GM18502 (cell line): ENCODE data around the gene ZHX3.

Experiments used
- ATAC-seq: cut with Tn5 transposase; IDR thresholded peaks from one replicate; pipeline ENCODE4 v1.9.1; 2021; ENCODE audit warnings: mild to moderate bottlenecking; ENCODE audit not compliant: unreplicated experiment, poor library complexity

The ZHX3 gene

DNA sequence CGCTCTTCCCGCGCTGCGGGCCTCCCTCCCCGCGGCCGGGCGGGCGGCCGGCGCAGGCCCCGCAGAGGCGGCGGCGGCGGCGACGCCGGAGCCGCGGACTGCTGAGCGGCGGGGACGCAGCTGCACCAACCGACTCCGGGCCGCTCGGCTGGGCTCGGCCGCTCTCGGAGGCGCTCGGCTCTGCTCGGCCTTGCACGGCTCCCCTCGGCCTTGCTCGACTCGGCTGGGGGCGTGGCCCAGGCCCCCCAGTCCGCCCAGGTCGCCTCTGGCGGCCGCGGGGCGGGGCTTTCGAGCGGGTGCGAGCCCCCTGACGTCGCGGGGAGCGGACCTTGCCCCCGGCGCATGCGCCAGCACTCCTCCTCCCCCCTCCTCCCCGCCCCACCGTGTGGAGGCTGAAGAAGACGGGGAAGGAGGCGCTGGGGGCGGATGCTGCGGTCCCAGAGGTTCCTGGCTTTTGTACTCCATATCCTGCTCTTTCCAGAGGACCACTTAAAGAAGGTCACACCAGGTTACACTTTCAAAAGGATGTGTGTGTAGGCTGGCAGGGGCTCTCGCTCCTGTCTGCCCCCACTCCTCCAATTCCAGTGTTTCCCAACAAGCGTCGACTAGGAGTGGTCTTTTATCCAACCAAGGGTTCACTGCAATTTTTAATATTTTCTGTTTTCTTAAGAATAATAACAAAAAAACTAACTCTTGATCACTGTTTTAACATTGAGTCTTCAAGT, at the start of gene ZHX3:
Gene ZHX3, minus strand, starts transcription at position 186 of the 725 bp plus-strand sequence. CDS start 112,815 bp downstream, outside the sequence.
- ATAC-seq = peak; percentile 98

DNA sequence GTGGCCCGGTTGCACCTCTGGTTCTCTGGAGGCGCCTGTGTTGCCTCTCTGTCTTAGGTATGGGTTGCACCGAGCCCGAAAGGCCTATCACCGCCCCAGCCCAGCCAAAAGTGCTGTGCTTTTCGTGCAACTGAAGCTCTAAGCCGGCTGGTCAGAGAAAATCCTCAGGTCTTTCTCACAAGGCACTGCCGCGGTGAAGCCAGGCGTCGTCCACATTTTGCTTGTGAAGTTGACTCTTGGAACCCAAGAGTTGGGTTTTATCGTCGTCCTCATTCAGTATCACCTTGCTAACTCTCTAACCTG, 49.8 kb upstream of the ZHX3 start:
- no peak for ATAC-seq

GRCh38 chr20:41366546-41367392, 49.2 kb upstream of the ZHX3 start, which contains the start of gene EMILIN3:
Gene EMILIN3 (minus strand): TSS chr20:41366818. CDS start chr20:41366634, 184 bp downstream.
- ATAC-seq = no peak

GRCh38 chr20:41365777-41366545, 48.4 kb upstream of the ZHX3 start:
- no peak for ATAC-seq

DNA sequence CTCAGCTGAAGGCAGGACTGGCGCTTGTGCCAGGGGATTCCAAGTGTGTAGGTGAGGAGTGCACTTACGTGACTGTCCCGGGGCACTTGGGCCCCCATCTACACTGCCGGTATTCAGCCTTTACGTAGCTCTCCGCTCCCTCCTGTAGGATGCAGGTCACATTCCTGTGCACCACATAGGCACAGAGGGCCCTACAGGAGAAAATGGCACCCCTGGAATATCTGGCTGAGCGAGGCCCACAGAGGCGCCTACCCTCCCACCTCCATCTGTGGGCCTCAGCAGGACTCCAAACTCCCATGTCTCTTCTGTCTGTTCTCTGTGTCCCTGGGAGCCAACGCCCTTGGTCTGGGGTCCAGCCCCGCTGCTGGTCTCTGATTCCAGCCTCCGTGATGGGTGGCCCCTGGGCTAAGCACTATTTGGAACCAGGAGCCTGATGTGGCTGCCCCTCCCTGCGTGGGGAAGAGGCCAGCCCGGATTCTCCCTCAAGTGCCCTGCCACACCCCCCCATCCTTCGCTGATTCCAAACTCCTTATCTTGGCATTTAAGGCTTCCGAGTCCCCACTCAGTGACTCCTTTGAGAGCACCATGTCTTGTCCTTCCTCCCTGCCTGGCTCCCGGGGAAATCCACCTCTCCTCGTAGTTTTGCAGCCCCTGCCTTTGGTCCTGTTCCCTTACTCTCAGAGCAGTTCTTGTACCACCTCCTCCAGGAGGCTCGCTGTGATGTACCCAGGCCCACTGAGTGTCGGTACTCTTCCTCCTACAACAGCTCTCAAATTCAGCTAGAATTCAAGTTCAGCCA, 47.6 kb upstream of the ZHX3 start:
- no peak for ATAC-seq

GRCh38 chr20:41364236-41364855, 46.8 kb upstream of the ZHX3 start:
- ATAC-seq = no peak

DNA sequence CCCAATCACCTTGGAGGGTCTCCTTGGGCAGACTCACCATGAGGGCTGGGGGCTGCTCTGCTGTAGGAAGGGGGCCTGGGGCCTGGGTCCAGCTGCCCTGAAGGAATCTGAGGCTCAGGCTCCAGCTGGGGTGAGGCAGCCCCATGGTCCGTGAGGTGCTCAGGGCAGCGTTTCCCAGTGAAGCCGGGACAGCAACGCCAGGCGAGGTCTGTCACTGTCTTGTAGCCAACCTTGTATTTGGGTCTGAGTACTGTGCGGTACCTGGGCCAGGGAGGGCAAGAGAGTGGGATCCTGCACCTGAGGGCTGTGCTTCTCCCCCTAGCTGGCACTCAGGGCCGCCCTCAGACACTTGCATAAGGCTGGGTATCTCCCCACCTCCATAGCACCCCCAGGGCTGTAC, 46.1 kb upstream of the ZHX3 start:
- ATAC-seq = no peak

DNA sequence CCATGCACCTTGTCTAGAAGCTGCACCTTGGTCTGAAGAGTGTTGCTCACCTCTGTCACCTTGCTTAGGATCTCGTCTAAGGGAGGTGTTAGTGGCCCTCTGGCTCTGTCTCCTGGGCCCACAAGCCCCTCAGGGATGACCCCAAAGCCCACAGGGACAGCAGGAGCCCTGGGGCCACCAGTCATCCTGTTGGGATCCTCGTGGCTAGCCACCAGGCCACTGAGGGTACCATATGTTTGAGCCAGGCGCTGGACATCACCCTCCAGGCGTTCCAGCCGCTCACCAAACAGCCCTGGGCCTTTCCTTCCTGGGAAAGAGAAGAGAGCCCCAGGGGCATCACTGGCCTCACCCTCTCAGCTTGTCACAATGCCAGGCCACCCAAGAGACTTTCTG, 45.2 kb upstream of the ZHX3 start:
- no peak for ATAC-seq

DNA sequence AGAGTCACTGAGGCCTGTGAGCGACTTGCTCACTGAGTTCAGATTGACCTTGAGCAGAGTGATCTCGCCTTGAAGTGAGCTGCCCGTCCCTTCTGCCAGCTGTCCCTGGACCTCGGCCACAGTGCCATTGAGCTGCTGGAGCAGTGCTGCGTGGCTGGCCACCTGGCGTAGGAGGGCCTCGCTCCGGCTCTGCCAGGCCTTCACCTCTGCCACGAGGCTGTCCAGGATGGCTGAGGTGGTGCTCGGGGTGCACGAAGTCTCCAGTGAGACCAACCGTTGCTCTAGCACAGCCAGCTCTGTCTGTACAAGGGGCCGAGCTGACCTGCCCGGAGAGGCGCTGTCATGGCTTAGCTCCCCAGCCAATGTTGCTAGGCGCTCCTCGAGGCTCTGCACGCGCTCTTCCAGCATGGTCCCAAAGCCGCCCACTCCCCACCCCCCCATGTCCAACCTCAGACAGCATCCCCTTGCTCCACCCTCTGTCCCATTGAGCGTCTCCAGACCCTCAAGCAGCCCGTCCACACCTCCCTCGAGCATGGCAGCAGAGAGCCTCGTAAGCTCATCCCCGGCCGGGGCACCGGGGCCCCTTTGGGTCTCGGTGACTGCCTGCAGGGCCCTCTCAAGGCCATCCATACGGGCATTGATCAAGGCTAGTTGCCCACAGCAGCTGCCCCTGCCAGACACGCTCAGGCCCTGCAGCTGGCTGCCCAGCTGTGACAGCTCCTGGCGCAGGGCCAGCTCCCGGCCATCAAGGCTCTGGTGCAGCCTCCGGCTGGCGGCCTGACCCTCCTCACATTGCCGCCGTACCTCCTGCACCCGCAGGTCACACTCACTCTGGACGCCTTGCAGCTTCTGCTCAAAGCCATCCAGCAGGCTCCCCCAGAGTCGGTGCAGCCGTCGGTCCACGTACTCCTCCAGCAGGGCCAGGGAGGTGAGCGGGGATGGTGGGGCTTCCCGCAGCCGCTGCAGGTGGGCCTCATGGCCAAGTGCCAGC, 44.5 kb upstream of the ZHX3 start:
- no peak for ATAC-seq

DNA sequence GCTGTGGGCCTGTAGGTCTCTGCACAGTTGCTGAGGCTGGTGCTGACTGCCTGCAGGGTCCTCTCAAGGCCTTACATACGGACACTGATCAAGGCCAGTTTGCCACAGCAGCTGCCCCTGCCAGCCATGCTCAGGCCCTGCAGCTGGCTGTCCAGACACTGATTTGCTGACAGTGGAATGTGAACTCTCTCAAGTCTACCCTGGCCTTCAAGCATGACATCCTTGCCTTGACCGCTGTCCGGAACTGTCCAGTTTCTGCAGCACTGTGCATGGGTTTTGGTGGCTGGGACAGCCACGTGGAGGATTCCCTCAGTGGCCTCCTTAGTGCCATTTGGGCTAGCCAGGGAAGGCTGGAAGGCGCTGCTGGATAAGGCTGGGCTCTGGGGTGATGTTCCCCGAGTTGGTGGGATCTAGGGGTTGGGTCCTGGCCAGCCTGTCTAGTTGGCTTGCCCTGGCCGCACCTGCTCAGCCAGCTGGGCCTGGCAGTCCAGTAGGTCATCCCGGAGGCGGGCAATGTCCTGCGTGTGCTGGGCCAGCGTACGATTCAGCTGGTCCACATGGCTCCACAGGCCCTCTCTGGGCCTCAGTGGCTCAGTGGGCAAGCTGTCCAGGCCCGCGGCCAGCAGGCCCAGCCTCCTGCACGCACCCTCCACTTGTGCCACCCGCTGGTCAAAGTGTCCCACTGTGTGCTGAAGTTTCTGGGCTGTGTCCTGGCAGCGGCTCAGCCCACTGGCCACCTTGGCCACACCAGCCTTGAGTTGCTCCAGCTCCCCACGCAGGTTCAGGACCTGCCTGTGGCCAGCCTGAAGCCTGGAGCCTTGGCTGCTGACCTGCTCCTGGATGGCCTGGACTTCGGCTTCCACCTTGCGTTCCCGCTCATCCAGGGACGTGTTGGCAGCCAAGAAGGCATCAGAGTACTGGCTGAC, 43.6 kb upstream of the ZHX3 start:
- no peak for ATAC-seq

- no peak for ATAC-seq
Measured at GRCh38 chr20:41359541-41360011, 42.0 kb upstream of the ZHX3 start.

GRCh38 chr20:41358717-41359116, 41.2 kb upstream of the ZHX3 start:
- ATAC-seq = no peak

- no peak for ATAC-seq
Measured at GRCh38 chr20:41358230-41358629, 40.7 kb upstream of the ZHX3 start.

GRCh38 chr20:41357424-41358163, 40.1 kb upstream of the ZHX3 start:
- ATAC-seq = no peak

GRCh38 chr20:41356951-41357350, 39.4 kb upstream of the ZHX3 start:
- ATAC-seq = no peak

GRCh38 chr20:41355598-41356203, 38.2 kb upstream of the ZHX3 start:
- ATAC-seq = no peak
